GM19043 (cell line): ENCODE measurements around the gene PLEKHA6.
"Not testable (repeated sequence)": the region's sequence is repeated elsewhere in the genome, so short reads cannot be mapped to it uniquely, and the experiment has no call there.

Experiments
- ATAC-seq: cut with Tn5 transposase; IDR thresholded peaks from one replicate; pipeline ENCODE4 v1.9.1; 2021; ENCODE audit warnings: low read depth; ENCODE audit not compliant: unreplicated experiment

Gene PLEKHA6

GRCh38 chr1:204318324-204318723 lies 41.4 kb downstream of the PLEKHA6 start:
- ATAC-seq: no peak

GRCh38 chr1:204317170-204317569 lies 42.6 kb downstream of the PLEKHA6 start:
- no peak for ATAC-seq

- ATAC-seq: no peak
These were observed 43.6 kb downstream of the PLEKHA6 start for GRCh38 chr1:204316164-204316563.

GRCh38 chr1:204314893-204315658 lies 44.7 kb downstream of the PLEKHA6 start:
- ATAC-seq: no peak

GRCh38 chr1:204314171-204314892 lies 45.4 kb downstream of the PLEKHA6 start:
- no peak for ATAC-seq

GRCh38 chr1:204313675-204314074 lies 46.1 kb downstream of the PLEKHA6 start:
- ATAC-seq: no peak

- not testable (repeated sequence) for ATAC-seq
These were observed 48.8 kb downstream of the PLEKHA6 start for GRCh38 chr1:204310970-204311369.

- no peak for ATAC-seq
These were observed 51.6 kb downstream of the PLEKHA6 start for GRCh38 chr1:204308023-204308628.

- no peak for ATAC-seq
These were observed 52.3 kb downstream of the PLEKHA6 start for GRCh38 chr1:204307334-204307883.

- ATAC-seq: no peak
These were observed 53.7 kb downstream of the PLEKHA6 start for GRCh38 chr1:204306076-204306475.

- ATAC-seq: no peak
These were observed 55.7 kb downstream of the PLEKHA6 start for GRCh38 chr1:204304067-204304466.

- no peak for ATAC-seq
These were observed 57.0 kb downstream of the PLEKHA6 start for GRCh38 chr1:204302769-204303168.

- no peak for ATAC-seq
These were observed 58.4 kb downstream of the PLEKHA6 start for GRCh38 chr1:204301171-204301957.

GRCh38 chr1:204299814-204300365 lies 59.8 kb downstream of the PLEKHA6 start:
- no peak for ATAC-seq

GRCh38 chr1:204296431-204296988 lies 63.2 kb downstream of the PLEKHA6 start:
- no peak for ATAC-seq

GRCh38 chr1:204295671-204296070 lies 64.1 kb downstream of the PLEKHA6 start:
- no peak for ATAC-seq

- no peak for ATAC-seq
These were observed 65.4 kb downstream of the PLEKHA6 start for GRCh38 chr1:204294357-204294756.

GRCh38 chr1:204293605-204294337 lies 66.0 kb downstream of the PLEKHA6 start:
- ATAC-seq: no peak

GRCh38 chr1:204292740-204293139 lies 67.0 kb downstream of the PLEKHA6 start:
- ATAC-seq: no peak
